HEK293 (cell line): Measurements from ENCODE around the gene DLG2.

Experiments
- CTCF ChIA-PET: fragments of 350-600 bp; formaldehyde crosslinking; extraction: SDS; loops from one replicate; lab custom pipeline; 2021; ENCODE audit warnings: antibody characterized with exemption; lab: Yijun Ruan, JAX
- POLR2A ChIA-PET: fragments of 300-600 bp; formaldehyde crosslinking; extraction: SDS; loops from one replicate; lab custom pipeline; 2020; ENCODE audit warnings: antibody characterized with exemption, inconsistent platforms; lab: Yijun Ruan, JAX
- H3K27ac ChIP-seq: fragments of 200-500 bp; sonication (Bioruptor generic); 2 replicates; pipeline ENCODE4 v1.5.1; 2014; ENCODE audit warnings: low read depth, low read length, control low read depth, inconsistent platforms; ENCODE audit errors: extremely low read depth
- H3K36me3 ChIP-seq, 2 experiments: fragments of 200-500 bp in 1 of 2; sonication (Bioruptor generic) in 1 of 2; 1 replicate in 1 of 2; 2 replicates in 1 of 2; pipeline ENCODE4 v1.5.1; 2014 to 2017; ENCODE audit warnings: inconsistent platforms in 2 of 2, low read length in 2 of 2; ENCODE audit not compliant: control insufficient read depth in 2 of 2, insufficient read depth in 1 of 2
- H3K4me1 ChIP-seq: fragments of 200-500 bp; sonication (Bioruptor generic); 2 replicates; pipeline ENCODE4 v1.5.1; 2014; ENCODE audit warnings: mild to moderate bottlenecking, low read length, inconsistent platforms; ENCODE audit not compliant: control insufficient read depth, insufficient read depth
- H3K4me3 ChIP-seq: 2 replicates; pipeline ENCODE4 v1.5.1; 2011; ENCODE audit warnings: low read depth, mild to moderate bottlenecking, control low read depth, low read length, moderate library complexity
- H3K9me3 ChIP-seq: fragments of 200-500 bp; sonication (Bioruptor generic); 2 replicates; pipeline ENCODE4 v1.5.1; 2014; ENCODE audit warnings: low read depth, low read length, inconsistent platforms; ENCODE audit not compliant: control insufficient read depth, insufficient read depth
- EGR2 ChIP-seq: fragments of 450-650 bp; formaldehyde crosslinking; IDR thresholded peaks from 2 replicates; pipeline ENCODE4 v1.5.1; 2016; ENCODE audit warnings: low read depth, missing biosample characterization, missing genetic modification characterization
- KLF7 ChIP-seq: fragments of 450-650 bp; formaldehyde crosslinking; IDR thresholded peaks from 2 replicates; pipeline ENCODE4 v1.5.1; 2016; ENCODE audit warnings: missing biosample characterization, missing genetic modification characterization, borderline replicate concordance
- PRDM4 ChIP-seq: fragments of 450-650 bp; formaldehyde crosslinking; IDR thresholded peaks from 2 replicates; pipeline ENCODE4 v1.5.1; 2017; ENCODE audit warnings: missing biosample characterization, missing genetic modification characterization
- RBAK ChIP-seq: fragments of 450-650 bp; formaldehyde crosslinking; IDR thresholded peaks from 2 replicates; pipeline ENCODE4 v1.5.1; 2016; ENCODE audit warnings: missing biosample characterization, missing genetic modification characterization
- REPIN1 ChIP-seq: fragments of 450-650 bp; formaldehyde crosslinking; IDR thresholded peaks from 2 replicates; pipeline ENCODE4 v1.5.1; 2017; ENCODE audit warnings: missing biosample characterization, missing genetic modification characterization, low read depth
- REST ChIP-seq: fragments of 450-650 bp; formaldehyde crosslinking; IDR thresholded peaks from 2 replicates; pipeline ENCODE4 v1.5.1; 2016; ENCODE audit warnings: missing biosample characterization, missing genetic modification characterization
- TCF7L2 ChIP-seq: IDR thresholded peaks from 2 replicates; pipeline ENCODE4 v1.6.1; 2011; ENCODE audit warnings: low read depth, mild to moderate bottlenecking, inconsistent platforms, low read length, moderate library complexity, borderline replicate concordance
- YY1 ChIP-seq: fragments of 450-650 bp; formaldehyde crosslinking; IDR thresholded peaks from 2 replicates; pipeline ENCODE4 v1.5.1; 2018; ENCODE audit warnings: missing biosample characterization, missing genetic modification characterization
- ZBTB6 ChIP-seq: fragments of 450-650 bp; formaldehyde crosslinking; IDR thresholded peaks from 2 replicates; pipeline ENCODE4 v1.5.1; 2017; ENCODE audit warnings: missing biosample characterization, missing genetic modification characterization
- ZNF112 ChIP-seq: fragments of 450-650 bp; formaldehyde crosslinking; IDR thresholded peaks from 2 replicates; pipeline ENCODE4 v1.5.0; 2017; ENCODE audit warnings: missing biosample characterization, missing genetic modification characterization
- ZNF133 ChIP-seq: fragments of 450-650 bp; formaldehyde crosslinking; IDR thresholded peaks from 2 replicates; pipeline ENCODE4 v1.5.1; 2016; ENCODE audit warnings: missing biosample characterization, missing genetic modification characterization
- ZNF138 ChIP-seq: fragments of 450-650 bp; formaldehyde crosslinking; IDR thresholded peaks from 2 replicates; pipeline ENCODE4 v1.5.1; 2016; ENCODE audit warnings: missing biosample characterization, missing genetic modification characterization, borderline replicate concordance
- ZNF239 ChIP-seq: fragments of 450-650 bp; formaldehyde crosslinking; IDR thresholded peaks from 2 replicates; pipeline ENCODE4 v1.5.1; 2016; ENCODE audit warnings: missing biosample characterization, missing genetic modification characterization
- ZNF26 ChIP-seq: fragments of 450-650 bp; formaldehyde crosslinking; IDR thresholded peaks from 2 replicates; pipeline ENCODE4 v1.5.1; 2016; ENCODE audit warnings: missing biosample characterization, missing genetic modification characterization
- ZNF292 ChIP-seq: fragments of 450-650 bp; formaldehyde crosslinking; IDR thresholded peaks from 2 replicates; pipeline ENCODE4 v1.5.1; 2016; ENCODE audit warnings: low read depth, missing biosample characterization, missing genetic modification characterization, borderline replicate concordance
- ZNF423 ChIP-seq: fragments of 450-650 bp; formaldehyde crosslinking; IDR thresholded peaks from 2 replicates; pipeline ENCODE4 v1.5.1; 2016; ENCODE audit warnings: missing biosample characterization, missing genetic modification characterization
- ZNF529 ChIP-seq: fragments of 450-650 bp; formaldehyde crosslinking; IDR thresholded peaks from 2 replicates; pipeline ENCODE4 v1.5.1; 2017; ENCODE audit warnings: missing genetic modification characterization, missing biosample characterization; ENCODE audit not compliant: insufficient replicate concordance
- ZNF548 ChIP-seq: fragments of 450-650 bp; formaldehyde crosslinking; IDR thresholded peaks from 2 replicates; pipeline ENCODE4 v1.5.1; 2016; ENCODE audit warnings: missing biosample characterization, missing genetic modification characterization
- ZNF549 ChIP-seq: fragments of 450-650 bp; IDR thresholded peaks from 2 replicates; pipeline ENCODE4 v1.5.1; 2018; ENCODE audit warnings: missing biosample characterization, missing genetic modification characterization, mild to moderate bottlenecking, inconsistent platforms, moderate library complexity
- ZNF621 ChIP-seq: fragments of 450-650 bp; formaldehyde crosslinking; IDR thresholded peaks from 2 replicates; pipeline ENCODE4 v1.5.1; 2017; ENCODE audit warnings: missing biosample characterization, missing genetic modification characterization
- ZNF670 ChIP-seq: fragments of 450-650 bp; formaldehyde crosslinking; IDR thresholded peaks from 2 replicates; pipeline ENCODE4 v1.5.1; 2016; ENCODE audit warnings: missing biosample characterization, missing genetic modification characterization, low read depth
- ZNF701 ChIP-seq: fragments of 450-650 bp; formaldehyde crosslinking; IDR thresholded peaks from 2 replicates; pipeline ENCODE4 v1.5.1; 2016; ENCODE audit warnings: missing biosample characterization, missing genetic modification characterization
- ZNF777 ChIP-seq: fragments of 450-650 bp; formaldehyde crosslinking; IDR thresholded peaks from 2 replicates; pipeline ENCODE4 v1.5.1; 2017; ENCODE audit warnings: missing biosample characterization, missing genetic modification characterization, borderline replicate concordance
- ZNF791 ChIP-seq: fragments of 450-650 bp; formaldehyde crosslinking; IDR thresholded peaks from 2 replicates; pipeline ENCODE4 v1.5.1; 2016; ENCODE audit warnings: missing biosample characterization, missing genetic modification characterization
- ZSCAN23 ChIP-seq: fragments of 450-650 bp; formaldehyde crosslinking; IDR thresholded peaks from 2 replicates; pipeline ENCODE4 v1.5.1; 2016; ENCODE audit warnings: missing biosample characterization, missing genetic modification characterization
- ZXDB ChIP-seq: fragments of 450-650 bp; formaldehyde crosslinking; IDR thresholded peaks from 2 replicates; pipeline ENCODE4 v1.5.1; 2016; ENCODE audit warnings: missing biosample characterization, missing genetic modification characterization

The DLG2 gene

GRCh38 chr11:83685730-83686129 is 1941.4 kb downstream of the DLG2 start:
- TF ChIP-seq PRDM4 (tag by site-specific recombination) (no peak), ZNF670 (no peak), ZNF791 (tag by site-specific recombination) (no peak), ZNF292 (tag by site-specific recombination) (no peak), RBAK (tag by site-specific recombination) (no peak), ZNF777 (no peak), ZNF423 (no peak), ZNF621 (tag by site-specific recombination) (no peak), ZXDB (no peak), ZBTB6 (tag by site-specific recombination) (no peak)
- Histone ChIP-seq H3K4me3 (no peak overlapping the region), H3K27ac (no peak overlapping the region), H3K9me3 (no peaks in the 10 kb centered on the region), H3K4me1 (no peaks in the 10 kb centered on the region), H3K36me3 (no peaks in the 10 kb centered on the region)
- ChIA-PET CTCF (no interaction called here), POLR2A (no interaction called here)

- CTCF ChIA-PET = interaction anchor here (0.5 kb wide), 1 partner anchor 71 kb away, joined by 4 read pairs; no protein-coding TSS in a partner anchor
- Histone ChIP-seq H3K27ac (no peak overlapping the region), H3K9me3 (no peaks in the 10 kb centered on the region), H3K4me1 (0 out of 2 replicates have a peak, but pooled peaks cover 2% of the 10 kb centered on the region), H3K4me3 (no peak overlapping the region), H3K36me3 (no peaks in the 10 kb centered on the region)
- POLR2A ChIA-PET = no interaction called here
- TF ChIP-seq ZNF112 (no peak), KLF7 (tag by site-specific recombination) (no peak), ZNF133 (tag by site-specific recombination) (no peak), ZNF549 (tag by site-specific recombination) (no peak), ZNF548 (tag by site-specific recombination) (no peak), ZSCAN23 (tag by site-specific recombination) (no peak), ZNF239 (tag by site-specific recombination) (no peak)
These were observed 1943.1 kb downstream of the DLG2 start for GRCh38 chr11:83684071-83684470.

GRCh38 chr11:83682611-83682973 is 1944.6 kb downstream of the DLG2 start:
- ChIA-PET CTCF (interaction anchor here (1.2 to 2.1 kb wide), 3 partner anchors 135 to 432 kb away, joined by 3 to 5 read pairs (median 5); no protein-coding TSS in a partner anchor), POLR2A (no interaction called here)
- Histone ChIP-seq H3K4me1 (0 out of 2 replicates have a peak, but pooled peaks cover 2% of the 10 kb centered on the region), H3K9me3 (no peaks in the 10 kb centered on the region), H3K4me3 (no peak overlapping the region), H3K27ac (no peak overlapping the region), H3K36me3 (no peaks in the 10 kb centered on the region)
- TF ChIP-seq YY1 (tag by site-specific recombination) = no peak
- no peak for TF ChIP-seq ZNF701 (tag by site-specific recombination)
- no peak for TF ChIP-seq REST
- TF ChIP-seq ZNF529 (tag by site-specific recombination) = no peak
- no peak for TF ChIP-seq REPIN1 (tag by site-specific recombination)
- TF ChIP-seq TCF7L2 = no peak
- no peak for TF ChIP-seq ZNF138 (tag by site-specific recombination)
- no peak for TF ChIP-seq ZNF133 (tag by site-specific recombination)
- TF ChIP-seq EGR2 (tag by site-specific recombination) = no peak
- no peak for TF ChIP-seq ZNF26
